Measurements from ENCODE around the gene SH2D7. TPM values are rescaled to one million over a fixed set of nuclear protein-coding genes. Genes with fewer than 3 reads are reported as not detected.

The SH2D7 gene
- total and polyA plus RNA-seq, 7 experiments from 2014 or later = not detected

DNA sequence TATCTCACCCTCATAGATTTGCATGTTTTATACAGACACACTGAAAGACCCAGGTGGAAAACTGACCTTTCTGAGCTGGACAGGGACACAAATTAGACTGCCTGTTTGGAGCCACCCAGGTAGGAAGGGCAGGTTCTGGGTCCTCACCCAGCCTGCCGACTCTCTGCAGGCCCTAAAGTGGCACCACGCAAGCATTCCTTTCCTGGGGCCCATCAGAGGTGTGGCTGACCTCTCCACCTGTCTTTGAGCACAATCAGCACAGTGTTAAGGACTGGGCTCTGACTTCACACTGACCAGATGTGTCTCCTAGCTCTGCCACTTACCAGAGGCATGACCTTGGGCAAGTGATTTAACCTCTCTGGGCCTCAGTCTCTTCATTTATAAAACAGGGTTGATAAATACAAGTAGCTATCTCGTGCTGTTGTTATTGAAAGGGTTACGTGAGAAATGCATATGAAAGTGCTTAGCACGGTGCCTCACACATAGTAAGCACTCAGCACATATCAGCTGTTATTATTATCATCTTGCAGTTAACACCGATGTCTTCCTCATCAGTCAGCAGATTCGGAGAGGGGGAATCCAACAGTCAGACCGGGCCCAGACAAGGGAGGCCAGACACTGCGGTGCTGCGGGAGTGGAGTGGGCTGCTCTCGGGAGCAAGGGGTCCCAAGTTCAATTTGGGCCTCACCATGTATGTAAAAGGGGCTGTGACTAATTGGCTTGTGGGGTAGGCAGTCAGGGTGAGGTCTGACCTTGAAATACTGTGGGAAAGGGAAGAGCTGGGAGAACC is 12.9 kb upstream of the SH2D7 start:
- Mint-ChIP-seq H3K27me3 (no peaks in the 10 kb centered on the region), H3K9me3 (no peaks in the 10 kb centered on the region), H3K4me3 (peak overlapping the region in 4 of 10 donors; percentile 6 to 48 (median 29)), H3K36me3 (peaks cover 0 to 8% (median 3%) of the 10 kb centered on the region in 5 donors), H3K4me1 (peaks cover 20 to 53% (median 27%) of the 10 kb centered on the region in 7 donors), H3K27ac (peak overlapping the region in 7 of 9 donors; percentile 37 to 90 (median 59))
- H3K4me1 ChIP-seq (ENCODE audit: control insufficient read depth in 2 of 2, insufficient read depth in 2 of 2, low read length in 2 of 2) = peaks cover 16 to 19% of the 10 kb centered on the region in 2 donors
- peaks cover 0 to 5% (median 0%) of the 10 kb centered on the region in 3 experiments for H3K36me3 ChIP-seq (ENCODE audit: control insufficient read depth in 2 of 3, insufficient read depth in 3 of 3, low read length in 3 of 3)
- no peak for DNase-seq
- ChIA-PET POLR2A (interaction anchor here (0.6 to 15.7 kb wide), 3 partner anchors 18 to 44 kb away, joined by 3 to 292 read pairs (median 4); no protein-coding TSS in a partner anchor), CTCF (interaction anchor here (1.2 to 1.4 kb wide), 2 partner anchors 29 to 45 kb away, joined by 4 to 7 read pairs; no protein-coding TSS in a partner anchor)
- ATAC-seq = no peak
- intact Hi-C loops (cut with micrococcal nuclease) = loop anchor here in 1 of 2 donors (5.0 kb wide), 2 partner anchors 68 to 358 kb away; partner anchors contain the start of genes IDH3A and IREB2
- H3K27me3 ChIP-seq (ENCODE audit: control insufficient read depth in 2 of 2, insufficient read depth in 2 of 2, low read length in 2 of 2) = no peaks in the 10 kb centered on the region
- no peak overlapping the region for H3K27ac ChIP-seq (ENCODE audit: low read depth, low read length)
- H3K9me3 ChIP-seq (ENCODE audit: control insufficient read depth in 2 of 3, low read length in 3 of 3) = no peaks in the 10 kb centered on the region
- no peak overlapping the region for H3K4me3 ChIP-seq (ENCODE audit: low read length)

DNA sequence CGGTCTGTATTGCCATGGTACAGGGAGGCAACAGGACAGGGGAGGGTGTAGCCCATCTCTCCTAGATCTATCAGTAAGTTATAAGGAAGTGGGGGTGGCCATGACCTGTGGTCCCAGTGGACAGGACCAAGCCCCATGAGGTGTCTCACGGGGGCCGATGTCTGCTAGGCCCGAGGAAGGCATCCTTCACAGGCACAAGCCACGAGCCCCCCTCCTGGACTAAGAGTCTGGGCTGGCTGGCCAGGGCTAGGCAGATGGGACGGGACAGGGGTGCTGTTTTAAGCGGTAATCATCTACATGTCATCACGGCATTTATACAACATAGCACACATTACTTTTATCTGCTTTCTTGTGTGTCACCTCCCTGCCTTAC is 12.3 kb upstream of the SH2D7 start:
- Mint-ChIP-seq H3K9me3 (no peaks in the 10 kb centered on the region), H3K27ac (peak overlapping the region in 5 of 9 donors; percentile 9 to 84 (median 41))
- CTCF ChIA-PET = interaction anchor here (1.4 kb wide), 1 partner anchor 28 kb away, joined by 7 read pairs; no protein-coding TSS in a partner anchor

DNA sequence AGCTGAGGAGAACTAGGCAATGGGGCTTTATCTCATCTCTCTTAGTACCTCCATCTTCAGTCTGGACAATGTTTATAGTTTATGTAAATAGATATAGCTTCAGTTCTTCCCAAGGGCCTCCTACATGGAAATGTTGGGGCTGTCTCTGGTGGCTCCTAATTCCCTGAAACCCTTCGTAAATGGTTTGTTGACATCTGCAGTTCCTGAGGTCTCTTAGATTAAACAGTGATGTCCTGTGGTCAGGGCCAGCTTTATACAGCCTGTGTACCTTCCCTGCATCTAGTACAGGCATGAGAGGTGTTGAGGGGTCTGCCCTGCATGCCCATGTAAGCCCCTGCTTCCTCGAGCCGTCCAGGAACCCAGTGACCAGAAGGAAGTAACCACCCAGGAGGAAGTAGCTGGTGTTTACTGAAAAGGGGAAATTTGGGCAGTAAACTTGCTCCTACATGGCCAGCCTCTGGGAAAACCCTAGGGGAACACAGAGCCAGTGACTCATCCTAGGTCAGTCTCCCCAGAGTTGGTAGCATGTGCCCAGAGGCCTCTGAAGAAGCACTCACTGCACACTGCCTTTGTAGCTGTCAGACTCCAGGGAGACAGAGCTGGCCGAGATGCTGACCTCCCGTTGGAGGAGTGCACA is 10.1 kb upstream of the SH2D7 start:
- no peaks in the 10 kb centered on the region for H3K27me3 ChIP-seq (ENCODE audit: control insufficient read depth in 2 of 2, insufficient read depth in 2 of 2, low read length in 2 of 2)
- intact Hi-C loops (cut with micrococcal nuclease) = no loop called here
- Mint-ChIP-seq H3K27me3 (no peaks in the 10 kb centered on the region), H3K4me3 (peak overlapping the region in 1 of 10 donors; percentile 8), H3K36me3 (no peaks in the 10 kb centered on the region), H3K4me1 (peaks cover 5 to 46% (median 9%) of the 10 kb centered on the region in 7 donors), H3K9me3 (no peaks in the 10 kb centered on the region), H3K27ac (peak overlapping the region in 1 of 9 donors; percentile 16)
- DNase-seq (no peak), ATAC-seq (peak; percentile 60)
- peaks cover 0 to under 1% (median 0%) of the 10 kb centered on the region in 3 experiments for H3K36me3 ChIP-seq (ENCODE audit: control insufficient read depth in 2 of 3, insufficient read depth in 3 of 3, low read length in 3 of 3)
- POLR2A ChIA-PET = interaction anchor here (1.1 to 1.4 kb wide), 3 partner anchors 13 to 48 kb away, joined by 3 read pairs; no protein-coding TSS in a partner anchor
- H3K4me1 ChIP-seq (ENCODE audit: control insufficient read depth in 2 of 2, insufficient read depth in 2 of 2, low read length in 2 of 2) = peaks cover 5 to 6% of the 10 kb centered on the region in 2 donors
- H3K9me3 ChIP-seq (ENCODE audit: control insufficient read depth in 2 of 3, low read length in 3 of 3) = no peaks in the 10 kb centered on the region
- CTCF ChIA-PET = interaction anchor here (1.2 to 1.4 kb wide), 2 partner anchors 26 to 32 kb away, joined by 3 read pairs; no protein-coding TSS in a partner anchor
- no peak overlapping the region for H3K27ac ChIP-seq (ENCODE audit: low read depth, low read length)
- H3K4me3 ChIP-seq (ENCODE audit: low read length) = no peak overlapping the region

More for the DNA sequence above, 12.3 kb upstream of the SH2D7 start:
- H3K27ac ChIP-seq (ENCODE audit: low read depth, low read length) = no peak overlapping the region
- H3K9me3 ChIP-seq (ENCODE audit: control insufficient read depth in 2 of 3, low read length in 3 of 3) = no peaks in the 10 kb centered on the region
- H3K4me1 ChIP-seq (ENCODE audit: control insufficient read depth in 2 of 2, insufficient read depth in 2 of 2, low read length in 2 of 2) = peaks cover 12 to 19% of the 10 kb centered on the region in 2 donors
- Mint-ChIP-seq H3K4me3 (peak overlapping the region in 3 of 10 donors; percentile 26 to 48 (median 32)), H3K4me1 (peaks cover 17 to 53% (median 22%) of the 10 kb centered on the region in 7 donors), H3K27me3 (no peaks in the 10 kb centered on the region), H3K36me3 (peaks cover 0 to 5% (median 3%) of the 10 kb centered on the region in 5 donors)
- H3K4me3 ChIP-seq (ENCODE audit: low read length) = no peak overlapping the region
- POLR2A ChIA-PET = interaction anchor here (1.6 to 15.7 kb wide), 2 partner anchors 25 to 45 kb away, joined by 4 to 292 read pairs; no protein-coding TSS in a partner anchor
- H3K27me3 ChIP-seq (ENCODE audit: control insufficient read depth in 2 of 2, insufficient read depth in 2 of 2, low read length in 2 of 2) = no peaks in the 10 kb centered on the region
- peaks cover 0 to 5% (median 0%) of the 10 kb centered on the region in 3 experiments for H3K36me3 ChIP-seq (ENCODE audit: control insufficient read depth in 2 of 3, insufficient read depth in 3 of 3, low read length in 3 of 3)
- DNase-seq (no peak), ATAC-seq (no peak)
- intact Hi-C loops (cut with micrococcal nuclease) = no loop called here

DNA sequence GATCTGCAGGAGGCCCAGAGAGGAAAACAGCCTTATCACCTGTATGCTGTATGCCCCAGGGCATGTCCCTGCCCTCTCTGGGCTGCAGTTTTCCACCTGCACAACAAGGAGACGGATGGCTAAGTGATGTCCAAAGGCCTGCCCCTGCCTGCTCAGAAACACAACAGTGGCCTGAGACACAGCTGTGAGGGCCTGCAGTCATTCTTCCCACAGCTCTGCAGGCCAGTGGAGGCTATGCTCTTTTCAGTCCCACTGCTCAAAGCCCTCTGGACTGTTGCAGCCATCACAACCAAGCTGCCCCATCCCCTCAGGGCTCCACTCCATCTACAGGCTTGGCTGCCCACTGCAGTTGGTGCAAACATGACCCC is 9.6 kb upstream of the SH2D7 start:
- ATAC-seq (no peak), DNase-seq (no peak)
- ChIA-PET POLR2A (interaction anchor here (1.0 to 1.2 kb wide), 3 partner anchors 14 to 49 kb away, joined by 3 read pairs; no protein-coding TSS in a partner anchor), CTCF (interaction anchor here (1.2 to 1.4 kb wide), 2 partner anchors 26 to 33 kb away, joined by 3 read pairs; no protein-coding TSS in a partner anchor)
- Histone ChIP-seq H3K4me3 (ENCODE audit: low read length) (no peak overlapping the region), H3K27me3 (ENCODE audit: control insufficient read depth in 2 of 2, insufficient read depth in 2 of 2, low read length in 2 of 2) (no peaks in the 10 kb centered on the region), H3K27ac (ENCODE audit: low read depth, low read length) (no peak overlapping the region), H3K36me3 (ENCODE audit: control insufficient read depth in 2 of 3, insufficient read depth in 3 of 3, low read length in 3 of 3) (no peaks in the 10 kb centered on the region), H3K9me3 (ENCODE audit: control insufficient read depth in 2 of 3, low read length in 3 of 3) (no peaks in the 10 kb centered on the region), H3K4me1 (ENCODE audit: control insufficient read depth in 2 of 2, insufficient read depth in 2 of 2, low read length in 2 of 2) (peaks cover 5% of the 10 kb centered on the region in 2 donors)
- Mint-ChIP-seq H3K27me3 (no peaks in the 10 kb centered on the region), H3K27ac (no peak overlapping the region), H3K4me3 (peak overlapping the region in 1 of 10 donors; percentile 28), H3K36me3 (no peaks in the 10 kb centered on the region), H3K9me3 (no peaks in the 10 kb centered on the region), H3K4me1 (peaks cover 5 to 45% (median 9%) of the 10 kb centered on the region in 7 donors)
- intact Hi-C loops (cut with micrococcal nuclease) = no loop called here

DNA sequence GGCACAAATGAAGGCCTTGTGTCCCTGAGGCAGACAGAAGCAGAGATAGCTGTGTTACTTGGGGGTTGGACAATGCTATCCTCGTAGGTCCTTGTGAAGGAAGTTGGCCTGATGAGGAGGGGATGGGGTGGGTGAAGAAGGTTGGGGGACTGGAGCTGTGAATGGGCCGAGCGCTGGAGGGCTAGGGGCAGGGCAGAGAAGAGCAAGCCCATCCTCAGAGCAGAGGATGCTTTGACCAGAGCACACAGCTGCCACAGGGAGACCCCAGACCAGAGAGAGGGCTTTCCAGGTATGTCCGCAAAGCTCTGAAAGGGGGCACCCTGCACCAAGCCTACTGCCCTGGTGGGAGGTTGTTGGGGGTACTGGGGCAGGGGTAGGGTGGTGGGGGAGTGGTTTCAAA is 9.2 kb upstream of the SH2D7 start:
- Histone ChIP-seq H3K9me3 (ENCODE audit: control insufficient read depth in 2 of 3, low read length in 3 of 3) (no peaks in the 10 kb centered on the region), H3K27me3 (ENCODE audit: control insufficient read depth in 2 of 2, insufficient read depth in 2 of 2, low read length in 2 of 2) (no peaks in the 10 kb centered on the region), H3K27ac (ENCODE audit: low read depth, low read length) (no peak overlapping the region), H3K36me3 (ENCODE audit: control insufficient read depth in 2 of 3, insufficient read depth in 3 of 3, low read length in 3 of 3) (no peaks in the 10 kb centered on the region), H3K4me3 (ENCODE audit: low read length) (no peak overlapping the region), H3K4me1 (ENCODE audit: control insufficient read depth in 2 of 2, insufficient read depth in 2 of 2, low read length in 2 of 2) (peaks cover under 1% of the 10 kb centered on the region in 2 donors)
- H3K4me1 Mint-ChIP-seq = peaks cover 1 to 40% (median 6%) of the 10 kb centered on the region in 7 donors
- DNase-seq (no peak), ATAC-seq (no peak)
- H3K9me3 Mint-ChIP-seq = no peaks in the 10 kb centered on the region
- no peaks in the 10 kb centered on the region for H3K36me3 Mint-ChIP-seq
- intact Hi-C loops (cut with micrococcal nuclease) = no loop called here
- H3K27ac Mint-ChIP-seq = peak overlapping the region in 1 of 9 donors; percentile 74
- no peaks in the 10 kb centered on the region for H3K27me3 Mint-ChIP-seq
- ChIA-PET POLR2A (interaction anchor here (0.8 to 1.0 kb wide), 2 partner anchors 14 to 49 kb away, joined by 3 read pairs; no protein-coding TSS in a partner anchor), CTCF (interaction anchor here (1.1 to 1.4 kb wide), 3 partner anchors 25 to 112 kb away, joined by 3 read pairs; no protein-coding TSS in a partner anchor)
- H3K4me3 Mint-ChIP-seq = peak overlapping the region in 1 of 10 donors; percentile 28

All from naive thymus-derived CD4-positive, alpha-beta T cell (primary cell).